ENCODE measurements around the gene CRYBG1. TPM values are rescaled to one million over a fixed set of nuclear protein-coding genes. Genes with fewer than 3 reads are reported as not detected.

CRYBG1 gene
- total RNA-seq, 1 experiment from 2014 or later = 10.1 TPM

DNA sequence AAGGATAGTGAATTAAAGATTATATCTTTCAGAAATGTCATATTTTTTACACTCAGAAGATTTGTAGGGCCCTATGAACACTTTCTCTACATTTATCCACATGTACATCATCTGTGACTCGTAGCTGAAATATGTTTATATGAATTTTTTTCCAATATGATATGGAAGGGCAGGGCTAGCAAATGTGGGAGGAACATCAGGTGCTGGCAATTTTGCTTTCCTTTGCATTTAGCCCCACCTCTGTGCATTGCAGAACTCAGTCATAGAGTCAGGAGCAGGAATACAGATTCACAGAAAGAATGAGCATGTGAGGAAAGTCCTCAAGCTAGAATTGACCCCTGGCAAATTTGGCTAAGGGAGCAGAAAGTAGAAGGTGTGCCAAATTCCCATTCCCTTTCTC lies 129.9 kb downstream of the CRYBG1 start:
- Mint-ChIP-seq H3K4me3 (no peak overlapping the region), H3K9me3 (no peaks in the 10 kb centered on the region), H3K27ac (no peak overlapping the region), H3K36me3 (no peaks in the 10 kb centered on the region), H3K27me3 (ENCODE audit: low read depth) (peaks cover 36% of the 10 kb centered on the region), H3K4me1 (peaks cover 27% of the 10 kb centered on the region)
- ChIA-PET POLR2A (interaction anchor here (0.5 kb wide), 1 partner anchor 406 kb away, joined by 3 read pairs; no protein-coding TSS in a partner anchor), CTCF (interaction anchor here (0.5 kb wide), 1 partner anchor 19 kb away, joined by 3 read pairs; no protein-coding TSS in a partner anchor)
- TF ChIP-seq MYBL2 (CRISPR knock-in tag; IDR thresholded peaks at IDR 0.05) (no peak), HMGA2 (CRISPR knock-in tag; IDR thresholded peaks at IDR 0.05) (no peak), TEAD4 (CRISPR knock-in tag; IDR thresholded peaks at IDR 0.05) (no peak)
- TF ChIP-seq, protein P1, sequence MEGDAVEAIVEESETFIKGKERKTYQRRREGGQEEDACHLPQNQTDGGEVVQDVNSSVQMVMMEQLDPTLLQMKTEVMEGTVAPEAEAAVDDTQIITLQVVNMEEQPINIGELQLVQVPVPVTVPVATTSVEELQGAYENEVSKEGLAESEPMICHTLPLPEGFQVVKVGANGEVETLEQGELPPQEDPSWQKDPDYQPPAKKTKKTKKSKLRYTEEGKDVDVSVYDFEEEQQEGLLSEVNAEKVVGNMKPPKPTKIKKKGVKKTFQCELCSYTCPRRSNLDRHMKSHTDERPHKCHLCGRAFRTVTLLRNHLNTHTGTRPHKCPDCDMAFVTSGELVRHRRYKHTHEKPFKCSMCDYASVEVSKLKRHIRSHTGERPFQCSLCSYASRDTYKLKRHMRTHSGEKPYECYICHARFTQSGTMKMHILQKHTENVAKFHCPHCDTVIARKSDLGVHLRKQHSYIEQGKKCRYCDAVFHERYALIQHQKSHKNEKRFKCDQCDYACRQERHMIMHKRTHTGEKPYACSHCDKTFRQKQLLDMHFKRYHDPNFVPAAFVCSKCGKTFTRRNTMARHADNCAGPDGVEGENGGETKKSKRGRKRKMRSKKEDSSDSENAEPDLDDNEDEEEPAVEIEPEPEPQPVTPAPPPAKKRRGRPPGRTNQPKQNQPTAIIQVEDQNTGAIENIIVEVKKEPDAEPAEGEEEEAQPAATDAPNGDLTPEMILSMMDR (IDR thresholded peaks at IDR 0.05) = no peak
- no peak for DNase-seq (ENCODE audit: low spot score)
- no peak for ATAC-seq

DNA sequence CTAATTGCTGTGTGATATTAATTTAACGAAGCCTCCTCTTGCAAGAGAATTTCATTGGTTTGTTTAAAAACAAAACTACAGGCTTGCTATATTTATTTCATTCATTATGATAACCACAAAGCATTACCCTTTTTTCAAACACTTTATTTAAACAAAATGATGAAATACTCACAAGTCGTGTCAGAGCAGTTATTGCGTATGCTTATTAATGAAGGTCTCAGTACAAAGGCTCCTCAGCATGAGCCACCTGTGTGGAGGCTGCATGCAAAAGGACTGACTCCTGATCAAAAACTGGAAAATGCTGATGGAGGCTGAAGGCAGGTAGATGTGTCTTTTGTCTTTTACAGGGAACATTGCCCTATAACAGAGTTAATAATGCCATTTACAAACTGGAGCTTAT lies 130.5 kb downstream of the CRYBG1 start:
- H3K4me3 Mint-ChIP-seq = no peak overlapping the region
- POLR2A ChIA-PET = interaction anchor here (0.5 kb wide), 1 partner anchor 406 kb away, joined by 3 read pairs; no protein-coding TSS in a partner anchor
- H3K36me3 Mint-ChIP-seq = no peaks in the 10 kb centered on the region
- no peak overlapping the region for H3K27ac Mint-ChIP-seq
- peaks cover 28% of the 10 kb centered on the region for H3K4me1 Mint-ChIP-seq
- DNase-seq (ENCODE audit: low spot score) = no peak
- TF ChIP-seq, protein P2, sequence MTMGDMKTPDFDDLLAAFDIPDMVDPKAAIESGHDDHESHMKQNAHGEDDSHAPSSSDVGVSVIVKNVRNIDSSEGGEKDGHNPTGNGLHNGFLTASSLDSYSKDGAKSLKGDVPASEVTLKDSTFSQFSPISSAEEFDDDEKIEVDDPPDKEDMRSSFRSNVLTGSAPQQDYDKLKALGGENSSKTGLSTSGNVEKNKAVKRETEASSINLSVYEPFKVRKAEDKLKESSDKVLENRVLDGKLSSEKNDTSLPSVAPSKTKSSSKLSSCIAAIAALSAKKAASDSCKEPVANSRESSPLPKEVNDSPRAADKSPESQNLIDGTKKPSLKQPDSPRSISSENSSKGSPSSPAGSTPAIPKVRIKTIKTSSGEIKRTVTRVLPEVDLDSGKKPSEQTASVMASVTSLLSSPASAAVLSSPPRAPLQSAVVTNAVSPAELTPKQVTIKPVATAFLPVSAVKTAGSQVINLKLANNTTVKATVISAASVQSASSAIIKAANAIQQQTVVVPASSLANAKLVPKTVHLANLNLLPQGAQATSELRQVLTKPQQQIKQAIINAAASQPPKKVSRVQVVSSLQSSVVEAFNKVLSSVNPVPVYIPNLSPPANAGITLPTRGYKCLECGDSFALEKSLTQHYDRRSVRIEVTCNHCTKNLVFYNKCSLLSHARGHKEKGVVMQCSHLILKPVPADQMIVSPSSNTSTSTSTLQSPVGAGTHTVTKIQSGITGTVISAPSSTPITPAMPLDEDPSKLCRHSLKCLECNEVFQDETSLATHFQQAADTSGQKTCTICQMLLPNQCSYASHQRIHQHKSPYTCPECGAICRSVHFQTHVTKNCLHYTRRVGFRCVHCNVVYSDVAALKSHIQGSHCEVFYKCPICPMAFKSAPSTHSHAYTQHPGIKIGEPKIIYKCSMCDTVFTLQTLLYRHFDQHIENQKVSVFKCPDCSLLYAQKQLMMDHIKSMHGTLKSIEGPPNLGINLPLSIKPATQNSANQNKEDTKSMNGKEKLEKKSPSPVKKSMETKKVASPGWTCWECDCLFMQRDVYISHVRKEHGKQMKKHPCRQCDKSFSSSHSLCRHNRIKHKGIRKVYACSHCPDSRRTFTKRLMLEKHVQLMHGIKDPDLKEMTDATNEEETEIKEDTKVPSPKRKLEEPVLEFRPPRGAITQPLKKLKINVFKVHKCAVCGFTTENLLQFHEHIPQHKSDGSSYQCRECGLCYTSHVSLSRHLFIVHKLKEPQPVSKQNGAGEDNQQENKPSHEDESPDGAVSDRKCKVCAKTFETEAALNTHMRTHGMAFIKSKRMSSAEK (CRISPR knock-in tag; IDR thresholded peaks at IDR 0.05; ENCODE audit: borderline replicate concordance) = no peak
- TF ChIP-seq ESRRA (CRISPR knock-in tag; IDR thresholded peaks at IDR 0.05; ENCODE audit: borderline replicate concordance) (no peak), ZNF138 (CRISPR knock-in tag; conservative IDR thresholded peaks at IDR 0.05) (no peak), SP1 (CRISPR knock-in tag; conservative IDR thresholded peaks at IDR 0.05) (no peak), JAZF1 (CRISPR knock-in tag; IDR thresholded peaks at IDR 0.05) (no peak), ZNF396 (CRISPR knock-in tag; IDR thresholded peaks at IDR 0.05; ENCODE audit: borderline replicate concordance) (no peak), NFYB (CRISPR knock-in tag; conservative IDR thresholded peaks at IDR 0.05; ENCODE audit: low read depth) (no peak)
- CTCF ChIA-PET = no interaction called here
- ATAC-seq = no peak
- H3K9me3 Mint-ChIP-seq = no peaks in the 10 kb centered on the region
- H3K27me3 Mint-ChIP-seq (ENCODE audit: low read depth) = peaks cover 31% of the 10 kb centered on the region

DNA sequence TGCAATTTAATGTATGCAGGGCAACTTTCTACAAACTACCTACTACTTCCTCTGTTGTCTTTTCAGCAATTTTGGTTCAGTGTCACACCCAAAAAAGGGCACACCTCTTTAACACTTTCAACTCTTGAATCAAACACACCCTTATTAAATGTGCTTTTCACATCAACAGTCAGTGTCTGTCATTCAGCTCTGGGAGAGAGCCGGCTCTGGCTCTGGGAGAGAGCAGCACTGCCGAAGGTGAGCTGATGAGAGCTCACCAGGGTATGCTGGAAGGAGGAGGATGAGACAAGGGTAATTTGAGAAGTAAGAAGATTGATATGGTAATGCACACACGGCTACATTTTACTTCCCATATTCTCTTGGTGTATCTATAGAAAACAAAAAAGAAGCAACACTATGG lies 134.5 kb downstream of the CRYBG1 start:
- DNase-seq (ENCODE audit: low spot score) (no peak), ATAC-seq (peak; percentile 98)
- POLR2A ChIA-PET = interaction anchor here (0.7 kb wide), 1 partner anchor 10 kb away, joined by 3 read pairs; no protein-coding TSS in a partner anchor
- Mint-ChIP-seq H3K4me1 (peaks cover 17% of the 10 kb centered on the region), H3K27ac (no peak overlapping the region), H3K36me3 (no peaks in the 10 kb centered on the region), H3K9me3 (no peaks in the 10 kb centered on the region), H3K4me3 (no peak overlapping the region), H3K27me3 (ENCODE audit: low read depth) (no peaks in the 10 kb centered on the region; the same call in none of the 2 replicates)
- TF ChIP-seq PRRX2 (CRISPR knock-in tag; IDR thresholded peaks at IDR 0.05) = no peak
- TF ChIP-seq, protein P3, sequence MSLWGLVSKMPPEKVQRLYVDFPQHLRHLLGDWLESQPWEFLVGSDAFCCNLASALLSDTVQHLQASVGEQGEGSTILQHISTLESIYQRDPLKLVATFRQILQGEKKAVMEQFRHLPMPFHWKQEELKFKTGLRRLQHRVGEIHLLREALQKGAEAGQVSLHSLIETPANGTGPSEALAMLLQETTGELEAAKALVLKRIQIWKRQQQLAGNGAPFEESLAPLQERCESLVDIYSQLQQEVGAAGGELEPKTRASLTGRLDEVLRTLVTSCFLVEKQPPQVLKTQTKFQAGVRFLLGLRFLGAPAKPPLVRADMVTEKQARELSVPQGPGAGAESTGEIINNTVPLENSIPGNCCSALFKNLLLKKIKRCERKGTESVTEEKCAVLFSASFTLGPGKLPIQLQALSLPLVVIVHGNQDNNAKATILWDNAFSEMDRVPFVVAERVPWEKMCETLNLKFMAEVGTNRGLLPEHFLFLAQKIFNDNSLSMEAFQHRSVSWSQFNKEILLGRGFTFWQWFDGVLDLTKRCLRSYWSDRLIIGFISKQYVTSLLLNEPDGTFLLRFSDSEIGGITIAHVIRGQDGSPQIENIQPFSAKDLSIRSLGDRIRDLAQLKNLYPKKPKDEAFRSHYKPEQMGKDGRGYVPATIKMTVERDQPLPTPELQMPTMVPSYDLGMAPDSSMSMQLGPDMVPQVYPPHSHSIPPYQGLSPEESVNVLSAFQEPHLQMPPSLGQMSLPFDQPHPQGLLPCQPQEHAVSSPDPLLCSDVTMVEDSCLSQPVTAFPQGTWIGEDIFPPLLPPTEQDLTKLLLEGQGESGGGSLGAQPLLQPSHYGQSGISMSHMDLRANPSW (CRISPR knock-in tag; conservative IDR thresholded peaks at IDR 0.05; ENCODE audit: low read depth) = no peak
- TF ChIP-seq, protein P4, sequence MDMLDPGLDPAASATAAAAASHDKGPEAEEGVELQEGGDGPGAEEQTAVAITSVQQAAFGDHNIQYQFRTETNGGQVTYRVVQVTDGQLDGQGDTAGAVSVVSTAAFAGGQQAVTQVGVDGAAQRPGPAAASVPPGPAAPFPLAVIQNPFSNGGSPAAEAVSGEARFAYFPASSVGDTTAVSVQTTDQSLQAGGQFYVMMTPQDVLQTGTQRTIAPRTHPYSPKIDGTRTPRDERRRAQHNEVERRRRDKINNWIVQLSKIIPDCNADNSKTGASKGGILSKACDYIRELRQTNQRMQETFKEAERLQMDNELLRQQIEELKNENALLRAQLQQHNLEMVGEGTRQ (CRISPR knock-in tag; IDR thresholded peaks at IDR 0.05) = no peak
- no peak for TF ChIP-seq ZBTB21 (CRISPR knock-in tag; IDR thresholded peaks at IDR 0.05; ENCODE audit: borderline replicate concordance)
- CTCF ChIA-PET = interaction anchor here (0.8 to 1.2 kb wide), 4 partner anchors 10 to 156 kb away, joined by 3 read pairs; partner anchors contain the start of gene CRYBG1

All from WTC11 (cell line).